ENCODE data around the gene PLEKHM1. TPM values are rescaled to one million over a fixed set of nuclear protein-coding genes. Genes with fewer than 3 reads are reported as not detected.

PLEKHM1 gene
- total and polyA plus RNA-seq, 2 of the 4 experiments (the other 2 are of a cell fraction) = 4.7 to 16.4 TPM

GRCh38 chr17:45394564-45394912, 96.0 kb downstream of the PLEKHM1 start:
- Histone ChIP-seq H4K5ac (ENCODE audit: low read depth, low read length) (peak overlapping the region; percentile 85; the same call in 1 of the 2 replicates), H3K56ac (ENCODE audit: extremely low read depth, insufficient read depth, low read length) (peak overlapping the region; percentile 26; the same call in 1 of the 2 replicates), H2AFZ (replicated peaks; ENCODE audit: low read length, poor library complexity) (peak overlapping the region; percentile 99), H2AK5ac (ENCODE audit: low read depth, low read length) (peak overlapping the region; percentile 85), H2AK9ac (replicated peaks; ENCODE audit: low read depth, low read length, poor library complexity) (no peak overlapping the region), H2BK15ac (ENCODE audit: low read depth, low read length) (peak overlapping the region; percentile 59; the same call in 1 of the 3 replicates), H3K9me3 (ENCODE audit: control insufficient read depth, insufficient read depth, low read length) (no peaks in the 10 kb centered on the region), H3K23ac (ENCODE audit: low read depth, low read length) (no peak overlapping the region), H2BK20ac (ENCODE audit: low read depth, low read length) (no peak overlapping the region), H3K79me1 (ENCODE audit: low read depth in 1 of 2, low read length in 2 of 2) (no peaks in the 10 kb centered on the region), H3K14ac (replicated peaks; ENCODE audit: low read depth, low read length) (peak overlapping the region; percentile 28; the same call in 1 of the 2 replicates), H2BK120ac (ENCODE audit: low read depth, low read length) (no peak overlapping the region), H3K9ac (ENCODE audit: low read depth, low read length) (0 out of 2 replicates have a peak overlapping the region, but pooled peaks have one; percentile 53), H2BK5ac (ENCODE audit: low read depth, low read length, poor library complexity, severe bottlenecking) (no peak overlapping the region), H3K4ac (ENCODE audit: low read depth, low read length) (peak overlapping the region; percentile 93), H3K4me1 (ENCODE audit: control insufficient read depth, insufficient read depth, low read length) (peaks cover 5% of the 10 kb centered on the region), H3K4me3 (ENCODE audit: insufficient read depth, low read depth, low read length) (no peak overlapping the region), H4K91ac (ENCODE audit: insufficient read depth, low read depth, low read length) (peak overlapping the region; percentile 73; the same call in 1 of the 2 replicates), H3K27ac (ENCODE audit: insufficient read depth, low read length) (no peak overlapping the region; the same call in 1 of the 2 replicates), H3K18ac (ENCODE audit: low read depth, low read length) (no peak overlapping the region), H3K9me1 (ENCODE audit: insufficient read depth, low read length) (no peaks in the 10 kb centered on the region), H3K27me3 (ENCODE audit: control insufficient read depth, insufficient read depth, low read length) (peaks cover 6% of the 10 kb centered on the region; the same call in 1 of the 2 replicates), H3K36me3 (ENCODE audit: control insufficient read depth, insufficient read depth, low read length) (no peaks in the 10 kb centered on the region), H3K4me2 (ENCODE audit: low read depth, low read length) (no peak overlapping the region), H4K8ac (ENCODE audit: low read depth in 2 of 2, low read length in 2 of 2) (peak overlapping the region; percentile 77 to 98; a peak in 3 of 4 replicates), H4K20me1 (ENCODE audit: insufficient read depth, low read length) (no peaks in the 10 kb centered on the region)
- POLR2A ChIA-PET (ENCODE audit: unreplicated experiment) = no interaction called here
- DNase-seq (no peak), ATAC-seq (ENCODE audit: low read depth) (no peak)
- CTCF ChIA-PET = no interaction called here
- intact Hi-C loops (cut with micrococcal nuclease) = loop anchor here (2.0 kb wide), 1 partner anchor 438 kb away; no protein-coding TSS in a partner anchor
- dilution Hi-C loops (cut with HindIII; ENCODE audit: low sequenced_read_pairs, unreplicated experiment) = no loop called here
- WGBS, 2 experiments (ENCODE audit: extremely low coverage in 2 of 2, insufficient read length in 1 of 2) = 58% methylated on average over 2 of the region's 4 CpGs; no CpG with 5 or more reads in 1 of the 2 experiments
- no peak for TF ChIP-seq MXI1 (IDR thresholded peaks at IDR 0.05; ENCODE audit: borderline replicate concordance, low read depth, low read length)
- no peak for TF ChIP-seq FOS (IDR thresholded peaks at IDR 0.05; ENCODE audit: low read depth, low read length)
- TF ChIP-seq, protein P1, sequence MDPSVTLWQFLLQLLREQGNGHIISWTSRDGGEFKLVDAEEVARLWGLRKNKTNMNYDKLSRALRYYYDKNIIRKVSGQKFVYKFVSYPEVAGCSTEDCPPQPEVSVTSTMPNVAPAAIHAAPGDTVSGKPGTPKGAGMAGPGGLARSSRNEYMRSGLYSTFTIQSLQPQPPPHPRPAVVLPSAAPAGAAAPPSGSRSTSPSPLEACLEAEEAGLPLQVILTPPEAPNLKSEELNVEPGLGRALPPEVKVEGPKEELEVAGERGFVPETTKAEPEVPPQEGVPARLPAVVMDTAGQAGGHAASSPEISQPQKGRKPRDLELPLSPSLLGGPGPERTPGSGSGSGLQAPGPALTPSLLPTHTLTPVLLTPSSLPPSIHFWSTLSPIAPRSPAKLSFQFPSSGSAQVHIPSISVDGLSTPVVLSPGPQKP (IDR thresholded peaks at IDR 0.05; ENCODE audit: borderline replicate concordance, low read depth, low read length) = no peak
- no peak for TF ChIP-seq MAZ (IDR thresholded peaks at IDR 0.05; ENCODE audit: borderline replicate concordance, low read depth, low read length)
- TF ChIP-seq MAFK (IDR thresholded peaks at IDR 0.05; ENCODE audit: low read depth, low read length) = no peak
- no peak for TF ChIP-seq CEBPB (IDR thresholded peaks at IDR 0.05; ENCODE audit: low read depth, low read length)
- TF ChIP-seq NFE2L2 (IDR thresholded peaks at IDR 0.05; ENCODE audit: low read depth, low read length) = no peak
- no peak for TF ChIP-seq RAD21 (IDR thresholded peaks at IDR 0.05; ENCODE audit: low read length)
- no peak for TF ChIP-seq SMC3 (IDR thresholded peaks at IDR 0.05; ENCODE audit: low read depth, low read length)
- TF ChIP-seq, protein P2, sequence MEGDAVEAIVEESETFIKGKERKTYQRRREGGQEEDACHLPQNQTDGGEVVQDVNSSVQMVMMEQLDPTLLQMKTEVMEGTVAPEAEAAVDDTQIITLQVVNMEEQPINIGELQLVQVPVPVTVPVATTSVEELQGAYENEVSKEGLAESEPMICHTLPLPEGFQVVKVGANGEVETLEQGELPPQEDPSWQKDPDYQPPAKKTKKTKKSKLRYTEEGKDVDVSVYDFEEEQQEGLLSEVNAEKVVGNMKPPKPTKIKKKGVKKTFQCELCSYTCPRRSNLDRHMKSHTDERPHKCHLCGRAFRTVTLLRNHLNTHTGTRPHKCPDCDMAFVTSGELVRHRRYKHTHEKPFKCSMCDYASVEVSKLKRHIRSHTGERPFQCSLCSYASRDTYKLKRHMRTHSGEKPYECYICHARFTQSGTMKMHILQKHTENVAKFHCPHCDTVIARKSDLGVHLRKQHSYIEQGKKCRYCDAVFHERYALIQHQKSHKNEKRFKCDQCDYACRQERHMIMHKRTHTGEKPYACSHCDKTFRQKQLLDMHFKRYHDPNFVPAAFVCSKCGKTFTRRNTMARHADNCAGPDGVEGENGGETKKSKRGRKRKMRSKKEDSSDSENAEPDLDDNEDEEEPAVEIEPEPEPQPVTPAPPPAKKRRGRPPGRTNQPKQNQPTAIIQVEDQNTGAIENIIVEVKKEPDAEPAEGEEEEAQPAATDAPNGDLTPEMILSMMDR (conservative IDR thresholded peaks at IDR 0.05; ENCODE audit: low read depth, low read length) = no peak
- TF ChIP-seq POLR2A (IDR thresholded peaks at IDR 0.05; ENCODE audit: low read depth, low read length) = no peak
- no peak for TF ChIP-seq CHD1 (IDR thresholded peaks at IDR 0.05; ENCODE audit: low read depth, low read length)
- TF ChIP-seq BHLHE40 (IDR thresholded peaks at IDR 0.05; ENCODE audit: low read depth, low read length) = no peak
- no peak for TF ChIP-seq RFX5 (IDR thresholded peaks at IDR 0.05; ENCODE audit: low read depth, low read length)
- TF ChIP-seq RCOR1 (IDR thresholded peaks at IDR 0.05; ENCODE audit: insufficient replicate concordance, low read length) = no peak
- TF ChIP-seq, protein P3, sequence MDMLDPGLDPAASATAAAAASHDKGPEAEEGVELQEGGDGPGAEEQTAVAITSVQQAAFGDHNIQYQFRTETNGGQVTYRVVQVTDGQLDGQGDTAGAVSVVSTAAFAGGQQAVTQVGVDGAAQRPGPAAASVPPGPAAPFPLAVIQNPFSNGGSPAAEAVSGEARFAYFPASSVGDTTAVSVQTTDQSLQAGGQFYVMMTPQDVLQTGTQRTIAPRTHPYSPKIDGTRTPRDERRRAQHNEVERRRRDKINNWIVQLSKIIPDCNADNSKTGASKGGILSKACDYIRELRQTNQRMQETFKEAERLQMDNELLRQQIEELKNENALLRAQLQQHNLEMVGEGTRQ (IDR thresholded peaks at IDR 0.05; ENCODE audit: low read depth, low read length) = no peak
- BruUV-seq (replicated peaks) = no TSS peak
- in situ Hi-C loops (cut with MboI; ENCODE audit: low sequenced_read_pairs) = no loop called here
